ENCODE data around the gene SLC5A3. TPM values are rescaled to one million over a fixed set of nuclear protein-coding genes. Genes with fewer than 3 reads are reported as not detected.

SLC5A3 gene
- total and polyA plus RNA-seq, 2 donors (not counting 1 experiment from before 2014, with no cell fraction given): 1.2 to 16.7 TPM

- H3K4me2 ChIP-seq (replicated peaks; ENCODE audit: low read depth, low read length, poor library complexity, severe bottlenecking): no peak overlapping the region
- Mint-ChIP-seq H3K4me3 (no peak overlapping the region), H3K27ac (no peak overlapping the region), H3K4me1 (peaks cover 41% of the 10 kb centered on the region), H3K27me3 (no peaks in the 10 kb centered on the region), H3K9me3 (ENCODE audit: insufficient read depth) (no peaks in the 10 kb centered on the region)
- intact Hi-C loops (cut with micrococcal nuclease): no loop called here
- ChIA-PET CTCF (no interaction called here), POLR2A (no interaction called here)
- peaks cover 0 to 3% of the 10 kb centered on the region in 2 donors for H3K4me1 ChIP-seq (ENCODE audit: control insufficient read depth in 2 of 2, insufficient read depth in 2 of 2, low read length in 2 of 2)
- no peaks in the 10 kb centered on the region for H3K27me3 ChIP-seq (replicated peaks in 1 of 4; ENCODE audit: control extremely low read depth in 1 of 4, control insufficient read depth in 3 of 4, insufficient read depth in 4 of 4, low read length in 3 of 4)
- DNase-seq (no peak), ATAC-seq (ENCODE audit: low read depth) (no peak)
- H3K9me3 ChIP-seq (ENCODE audit: control extremely low read depth in 1 of 3, control insufficient read depth in 2 of 3, insufficient read depth in 1 of 3, low read length in 2 of 3): no peaks in the 10 kb centered on the region
- H3K9ac ChIP-seq (ENCODE audit: low read length): no peak overlapping the region
- no peak overlapping the region for H3K27ac ChIP-seq (ENCODE audit: low read length in 2 of 2)
- peaks cover 0 to 5% of the 10 kb centered on the region in 2 experiments for H3K36me3 ChIP-seq (replicated peaks in 1 of 2; ENCODE audit: control extremely low read depth in 1 of 2, control insufficient read depth in 1 of 2, extremely low read depth in 1 of 2, insufficient read depth in 2 of 2, low read length in 1 of 2)
- no peak overlapping the region for H3K4me3 ChIP-seq (ENCODE audit: control extremely low read depth in 1 of 5, extremely low read depth in 1 of 5, insufficient read depth in 1 of 5, low read depth in 2 of 5, low read length in 4 of 5)
- peaks cover 86% of the 10 kb centered on the region for H3K79me2 ChIP-seq (ENCODE audit: control insufficient read depth, insufficient read depth, low read length)
- H4K20me1 ChIP-seq (ENCODE audit: control insufficient read depth, insufficient read depth, low read length, poor library complexity, severe bottlenecking): peaks cover 42% of the 10 kb centered on the region
- no peak overlapping the region for H2AFZ ChIP-seq (ENCODE audit: insufficient read depth, low read depth, low read length, poor library complexity, severe bottlenecking)
- TF ChIP-seq CTCF (IDR thresholded peaks at IDR 0.05): no peak
- no peak for TF ChIP-seq EZH2 (IDR thresholded peaks at IDR 0.05; ENCODE audit: borderline replicate concordance, insufficient read depth, low read depth, low read length, poor library complexity, severe bottlenecking)
- WGBS (ENCODE audit: insufficient coverage): 85% methylated on average over 2 of the region's 2 CpGs
Measured at GRCh38 chr21:34085129-34085528, 11.8 kb downstream of the SLC5A3 start.

GRCh38 chr21:34086887-34087306 is 13.5 kb downstream of the SLC5A3 start:
- ChIA-PET POLR2A (no interaction called here), CTCF (interaction anchor here (0.9 kb wide), 1 partner anchor 163 kb away, joined by 3 read pairs; no protein-coding TSS in a partner anchor)
- H2AFZ ChIP-seq (ENCODE audit: insufficient read depth, low read depth, low read length, poor library complexity, severe bottlenecking): no peak overlapping the region
- no peaks in the 10 kb centered on the region for H3K27me3 ChIP-seq (replicated peaks in 1 of 4; ENCODE audit: control extremely low read depth in 1 of 4, control insufficient read depth in 3 of 4, insufficient read depth in 4 of 4, low read length in 3 of 4)
- H3K27ac Mint-ChIP-seq: no peak overlapping the region
- intact Hi-C loops (cut with micrococcal nuclease): no loop called here
- ATAC-seq (ENCODE audit: low read depth) (no peak), DNase-seq (no peak)
- TF ChIP-seq CTCF (IDR thresholded peaks at IDR 0.05): no peak
- no peak for TF ChIP-seq EZH2 (IDR thresholded peaks at IDR 0.05; ENCODE audit: borderline replicate concordance, insufficient read depth, low read depth, low read length, poor library complexity, severe bottlenecking)
- peaks cover 52% of the 10 kb centered on the region for H4K20me1 ChIP-seq (ENCODE audit: control insufficient read depth, insufficient read depth, low read length, poor library complexity, severe bottlenecking)
- H3K9me3 Mint-ChIP-seq (ENCODE audit: insufficient read depth): no peaks in the 10 kb centered on the region
- no peak overlapping the region for H3K4me3 Mint-ChIP-seq
- H3K4me3 ChIP-seq (ENCODE audit: control extremely low read depth in 1 of 5, extremely low read depth in 1 of 5, insufficient read depth in 1 of 5, low read depth in 2 of 5, low read length in 4 of 5): no peak overlapping the region
- no peaks in the 10 kb centered on the region for H3K9me3 ChIP-seq (ENCODE audit: control extremely low read depth in 1 of 3, control insufficient read depth in 2 of 3, insufficient read depth in 1 of 3, low read length in 2 of 3)
- H3K9ac ChIP-seq (ENCODE audit: low read length): no peak overlapping the region
- peaks cover 73% of the 10 kb centered on the region for H3K79me2 ChIP-seq (ENCODE audit: control insufficient read depth, insufficient read depth, low read length)
- 96% methylated on average over 4 of the region's 5 CpGs for WGBS (ENCODE audit: insufficient coverage)
- no peak overlapping the region for H3K27ac ChIP-seq (ENCODE audit: low read length in 2 of 2)
- peaks cover 0 to 3% of the 10 kb centered on the region in 2 donors for H3K4me1 ChIP-seq (ENCODE audit: control insufficient read depth in 2 of 2, insufficient read depth in 2 of 2, low read length in 2 of 2)
- peaks cover 41% of the 10 kb centered on the region for H3K4me1 Mint-ChIP-seq
- H3K36me3 ChIP-seq (replicated peaks in 1 of 2; ENCODE audit: control extremely low read depth in 1 of 2, control insufficient read depth in 1 of 2, extremely low read depth in 1 of 2, insufficient read depth in 2 of 2, low read length in 1 of 2): peaks cover 0 to 5% of the 10 kb centered on the region in 2 experiments
- H3K27me3 Mint-ChIP-seq: no peaks in the 10 kb centered on the region
- H3K4me2 ChIP-seq (replicated peaks; ENCODE audit: low read depth, low read length, poor library complexity, severe bottlenecking): no peak overlapping the region

Measured in B cell (primary cell).